HG02943 (cell line): ENCODE measurements around the gene EIF5A2.
"Not testable (repeated sequence)": the region's sequence is repeated elsewhere in the genome, so short reads cannot be mapped to it uniquely, and the experiment has no call there.

Source experiments
- ATAC-seq: cut with Tn5 transposase; IDR thresholded peaks from one replicate; pipeline ENCODE4 v1.9.1; 2021; ENCODE audit warnings: mild to moderate bottlenecking, low read depth, moderate library complexity; ENCODE audit not compliant: unreplicated experiment

The EIF5A2 gene

GRCh38 chr3:170897199-170897598 is 11.2 kb downstream of the EIF5A2 start:
- ATAC-seq = not testable (repeated sequence)

DNA sequence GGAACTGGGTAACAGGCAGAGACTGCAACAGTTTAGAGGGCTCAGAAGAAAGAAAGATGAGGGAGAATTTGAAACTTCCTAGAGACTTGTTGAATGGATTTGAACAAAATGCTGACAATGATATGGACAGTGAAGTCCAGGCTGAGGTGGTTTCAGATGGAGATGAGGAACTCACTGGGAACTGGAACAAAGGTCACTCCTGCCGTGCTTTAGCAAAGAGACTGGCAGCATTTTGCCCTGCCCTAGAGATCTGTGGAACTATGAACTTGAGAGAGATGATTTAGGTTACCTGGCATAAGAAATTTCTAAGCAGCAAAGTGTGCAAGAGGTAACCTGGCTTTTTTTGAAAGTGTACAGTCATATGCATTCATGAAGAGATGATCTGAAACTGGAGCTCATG is 11.7 kb downstream of the EIF5A2 start:
- ATAC-seq = no peak

GRCh38 chr3:170896333-170896732 is 12.1 kb downstream of the EIF5A2 start:
- not testable (repeated sequence) for ATAC-seq

DNA sequence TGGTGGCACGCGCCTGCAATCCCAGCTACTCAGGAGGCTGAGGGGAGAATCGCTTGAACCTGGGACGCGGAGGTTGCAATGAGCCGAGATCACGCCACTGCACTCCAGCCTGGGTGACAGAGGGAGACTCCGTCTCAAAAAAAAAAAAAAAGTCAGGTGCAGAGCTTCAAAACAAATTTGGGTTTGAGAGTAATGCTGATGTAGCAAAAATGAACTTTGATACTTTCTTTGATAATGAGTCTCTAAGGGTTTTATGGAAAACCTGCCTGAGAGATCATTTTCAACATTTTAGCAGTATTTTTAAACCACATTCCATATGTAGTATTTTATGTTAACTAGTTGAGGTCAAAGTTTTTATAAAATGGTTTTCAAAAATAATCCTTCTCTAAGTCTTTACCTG is 14.5 kb downstream of the EIF5A2 start:
- no peak for ATAC-seq

DNA sequence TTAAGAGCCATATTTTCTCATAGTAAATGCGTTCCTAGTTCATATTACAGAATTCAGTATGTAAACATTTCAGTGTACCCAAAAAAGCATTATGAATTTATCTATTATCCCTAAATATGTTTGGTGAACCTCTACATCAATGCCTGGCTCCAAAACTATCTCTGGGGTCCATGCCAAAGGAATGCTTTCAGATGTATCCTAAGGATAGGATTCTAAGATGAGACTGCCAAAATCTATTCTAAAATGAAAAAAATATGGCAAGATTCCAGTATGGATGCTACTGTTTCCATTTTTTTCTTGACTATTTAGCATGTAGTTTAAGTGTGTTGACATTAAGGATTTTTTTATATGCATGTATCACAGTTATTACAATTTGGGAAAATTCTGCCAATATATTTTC is 18.8 kb downstream of the EIF5A2 start:
- ATAC-seq = no peak

DNA sequence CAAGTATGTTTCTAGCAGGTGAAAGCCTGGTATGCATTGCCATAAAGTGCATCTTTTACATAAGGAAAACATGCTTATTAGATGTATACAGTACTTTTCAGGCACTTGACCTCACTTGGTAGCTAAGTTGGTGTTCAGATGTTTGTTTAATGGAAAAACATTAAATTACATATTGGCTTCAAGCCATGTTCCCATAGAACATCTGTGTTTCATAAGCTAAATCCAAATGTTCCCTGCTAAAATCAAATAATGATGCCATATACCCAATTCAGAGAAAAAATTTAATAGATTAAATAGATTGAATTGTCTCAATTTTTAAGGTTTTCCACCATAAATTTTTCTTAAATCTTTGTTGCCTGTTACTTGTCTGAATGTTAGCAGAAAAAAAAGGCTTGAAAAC is 19.3 kb downstream of the EIF5A2 start:
- no peak for ATAC-seq

- not testable (repeated sequence) for ATAC-seq
Measured at GRCh38 chr3:170884109-170884930, 24.1 kb downstream of the EIF5A2 start.

DNA sequence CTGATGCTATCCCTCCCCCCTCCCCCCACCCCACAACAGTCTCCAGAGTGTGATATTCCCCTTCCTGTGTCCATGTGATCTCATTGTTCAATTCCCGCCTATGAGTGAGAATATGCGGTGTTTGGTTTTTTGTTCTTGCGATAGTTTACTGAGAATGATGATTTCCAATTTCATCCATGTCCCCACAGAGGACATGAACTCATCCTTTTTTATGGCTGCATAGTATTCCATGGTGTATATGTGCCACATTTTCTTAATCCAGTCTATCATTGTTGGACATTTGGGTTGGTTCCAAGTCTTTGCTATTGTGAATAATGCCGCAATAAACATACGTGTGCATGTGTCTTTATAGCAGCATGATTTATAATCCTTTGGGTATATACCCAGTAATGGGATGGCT is 29.7 kb downstream of the EIF5A2 start:
- ATAC-seq = not testable (repeated sequence)

GRCh38 chr3:170877311-170877710 is 31.1 kb downstream of the EIF5A2 start:
- not testable (repeated sequence) for ATAC-seq

DNA sequence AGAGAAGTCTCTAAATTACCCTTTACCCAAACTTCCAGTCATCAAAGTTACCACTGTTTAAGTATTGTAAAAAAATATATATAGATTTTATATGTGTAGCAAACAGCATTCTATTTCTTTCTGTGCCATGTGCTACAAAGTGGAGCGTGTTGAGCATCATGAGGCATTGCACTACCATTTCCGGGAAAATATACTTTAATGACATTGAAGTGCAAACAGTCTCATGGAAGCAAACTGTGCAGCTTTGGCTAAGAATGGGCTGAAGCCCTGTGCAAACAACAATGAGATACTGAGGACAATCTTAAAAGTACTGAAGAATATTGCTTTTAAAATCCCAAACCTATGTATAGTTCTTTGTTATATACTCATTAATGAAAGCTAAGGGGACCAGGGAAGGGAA is 31.9 kb downstream of the EIF5A2 start:
- no peak for ATAC-seq

DNA sequence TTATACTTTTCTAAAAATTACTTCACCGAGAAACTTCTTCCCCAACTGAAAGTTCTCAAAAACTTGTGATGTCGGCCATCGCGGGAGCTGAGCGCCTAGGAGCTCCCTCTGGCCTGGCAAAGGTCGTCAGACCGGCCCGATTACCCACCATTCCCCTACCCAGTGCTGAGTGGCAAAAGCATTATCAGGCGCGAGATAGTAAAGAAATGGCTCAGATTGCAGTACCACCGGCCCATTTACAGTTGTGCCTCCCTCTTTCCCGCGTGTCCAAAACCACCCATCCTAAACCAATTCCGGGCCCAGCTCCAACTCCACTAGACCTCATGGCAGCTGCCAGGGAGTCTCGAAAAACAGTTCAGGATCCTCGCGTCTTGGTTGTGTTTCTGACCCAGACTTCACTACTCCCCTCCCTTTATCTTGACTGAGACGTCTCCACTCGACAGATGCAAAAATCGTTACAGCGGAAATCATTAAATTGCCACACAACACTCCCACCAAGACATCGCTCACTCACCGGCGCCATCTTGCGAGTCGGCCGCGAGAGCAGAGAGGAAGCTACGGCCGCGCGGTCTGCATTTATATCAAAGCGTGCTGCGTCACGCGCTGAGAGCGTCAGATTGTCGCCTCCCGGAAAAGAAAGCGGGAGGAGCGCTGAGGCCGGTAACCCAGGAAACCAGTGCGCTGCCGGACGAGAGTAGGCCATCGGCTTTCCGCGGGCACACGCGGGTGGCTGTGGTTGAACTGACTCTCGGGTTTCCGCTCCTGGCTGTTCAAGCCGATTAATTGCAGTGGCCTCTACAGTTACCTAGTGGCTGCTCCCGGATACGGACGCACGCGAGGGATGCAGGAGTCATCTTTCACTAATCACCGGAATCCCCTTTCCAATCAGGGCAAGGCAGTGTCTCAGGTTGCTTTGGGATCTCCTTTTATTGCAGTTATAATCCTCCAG is 38.5 kb downstream of the EIF5A2 start, which contains the start of gene RPL22L1:
TSS of gene RPL22L1 (minus strand) at position 551 of the 949 bp plus-strand sequence. CDS start at position 523, 28 bp downstream.
- ATAC-seq = peak; percentile 96

DNA sequence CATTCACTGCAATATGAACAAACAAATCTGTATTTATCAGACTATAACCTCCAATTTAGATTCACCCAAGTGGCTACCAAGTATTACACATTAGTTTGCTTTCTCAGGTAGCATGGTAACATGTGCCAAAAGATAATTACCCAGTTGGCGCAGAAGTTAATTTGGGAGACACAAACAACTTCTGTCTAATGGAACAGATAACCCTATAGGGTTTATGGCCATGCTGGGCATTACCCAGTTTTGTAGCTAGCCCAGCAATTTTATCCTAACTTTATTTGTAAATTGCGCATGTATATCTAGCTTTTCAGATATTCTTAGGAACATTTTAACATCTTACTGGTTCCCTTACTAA is 39.2 kb downstream of the EIF5A2 start:
- no peak for ATAC-seq

DNA sequence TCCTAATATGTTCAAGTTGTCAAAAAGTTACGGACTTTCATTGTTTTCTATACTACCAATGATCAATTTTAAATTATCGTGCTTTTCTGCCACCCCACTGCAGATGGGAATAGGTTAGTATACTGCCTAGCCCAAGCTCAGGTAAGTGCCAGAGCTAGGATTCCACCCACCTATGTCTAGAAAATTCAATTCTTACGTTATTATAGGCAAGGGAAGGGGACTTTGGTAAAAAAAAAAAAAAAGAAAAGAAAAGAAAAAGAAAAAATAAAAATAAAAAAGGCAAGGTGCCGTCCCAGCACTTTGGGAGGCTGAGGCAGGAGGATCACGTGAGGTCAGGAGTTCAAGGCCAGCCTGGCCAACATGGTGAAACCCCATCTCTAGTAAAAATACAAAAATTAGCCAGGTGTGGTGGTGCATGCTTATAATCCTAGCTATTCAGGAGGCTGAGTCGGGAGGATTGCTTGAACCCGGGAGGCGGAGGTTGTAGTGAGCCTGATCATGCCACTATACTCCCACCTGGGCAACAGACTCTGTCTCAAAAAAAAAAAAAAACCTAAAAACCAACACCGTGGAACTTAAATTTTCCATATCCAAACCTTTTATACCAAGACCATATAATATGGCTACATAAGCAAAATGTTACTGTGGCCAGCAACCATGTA is 39.7 kb downstream of the EIF5A2 start:
- no peak for ATAC-seq

- no peak for ATAC-seq
Measured at GRCh38 chr3:170867143-170867937, 41.1 kb downstream of the EIF5A2 start.

GRCh38 chr3:170866499-170866898 is 41.9 kb downstream of the EIF5A2 start:
- no peak for ATAC-seq

GRCh38 chr3:170865209-170866094 is 43.0 kb downstream of the EIF5A2 start:
- ATAC-seq = no peak

GRCh38 chr3:170864525-170865208 is 43.8 kb downstream of the EIF5A2 start:
- ATAC-seq = no peak

DNA sequence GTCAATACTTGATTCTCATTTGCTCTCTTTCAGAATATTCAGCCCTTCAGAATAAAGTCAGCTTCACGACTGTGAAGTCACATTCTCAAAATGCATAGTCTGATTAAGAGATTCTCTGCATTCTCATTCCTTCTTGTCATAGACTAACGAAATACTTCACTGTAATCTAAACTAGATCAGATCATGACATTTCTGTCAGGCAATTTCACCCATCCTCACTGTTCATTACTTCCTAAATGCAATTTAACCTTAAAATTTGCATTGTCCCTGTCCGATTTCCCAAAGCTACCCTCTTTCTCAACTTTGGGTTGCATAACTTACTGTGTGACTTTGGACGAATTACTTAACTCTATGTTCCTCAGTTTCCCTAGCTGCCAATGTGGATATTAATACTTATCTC is 44.6 kb downstream of the EIF5A2 start:
- ATAC-seq = no peak
